ENCODE results near the gene NFKBIL1. TPM values are rescaled to one million over a fixed set of nuclear protein-coding genes. Genes with fewer than 3 reads are reported as not detected.

Gene NFKBIL1
- total RNA-seq, 4 donors from 2014 or later: 25.2 to 44.4 (median 28.5) TPM

- peak in 1 of 2 donors; percentile 53 for DNase-seq (ENCODE audit: low spot score in 2 of 2)
- TF ChIP-seq POLR2A (IDR thresholded peaks at IDR 0.05) (no peak), CTCF (IDR thresholded peaks at IDR 0.05) (no peak)
- H3K4me3 ChIP-seq (ENCODE audit: low read depth, poor library complexity, severe bottlenecking): no peak within 1 kb of the TSS
- intact Hi-C loops (cut with DNase I; ENCODE audit: low total_unique reads): no loop called here
- 51 to 63% methylated on average over 7 of the region's 7 CpGs for WGBS, 2 donors
Measured at GRCh38 chr6:31528821-31529328, 18.5 kb upstream of the NFKBIL1 start, which contains the start of gene MCCD1. Gene MCCD1 (plus strand): TSS chr6:31528962. CDS start chr6:31529015, 53 bp downstream.

- 48 to 59% methylated on average over 12 of the region's 12 CpGs for WGBS, 2 donors
- H3K4me3 ChIP-seq (ENCODE audit: low read depth, poor library complexity, severe bottlenecking): no peak overlapping the region
- intact Hi-C loops (cut with DNase I; ENCODE audit: low total_unique reads): no loop called here
- DNase-seq (ENCODE audit: low spot score in 2 of 2): peak in 1 of 2 donors; percentile 62
- TF ChIP-seq POLR2A (IDR thresholded peaks at IDR 0.05): no peak
- TF ChIP-seq CTCF (IDR thresholded peaks at IDR 0.05): no peak
Measured at GRCh38 chr6:31529329-31530150, 17.9 kb upstream of the NFKBIL1 start.

DNA sequence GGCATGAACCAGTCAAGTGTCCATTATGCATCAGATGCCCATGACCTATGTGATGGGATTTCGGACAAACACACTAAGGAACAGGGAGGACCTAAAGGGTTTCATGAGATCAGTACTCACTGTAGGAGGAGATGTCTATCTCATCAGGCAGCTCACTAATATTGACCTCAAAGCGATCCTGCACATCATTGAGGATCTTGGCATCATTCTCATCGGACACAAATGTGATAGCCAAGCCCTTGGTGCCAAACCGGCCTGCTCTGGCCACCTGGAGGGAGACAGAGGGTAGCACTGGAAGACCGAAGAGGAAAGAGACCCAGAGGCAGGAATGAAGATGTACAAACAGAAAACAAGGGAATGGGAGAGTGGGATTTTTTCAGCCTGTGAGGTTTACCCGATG is 16.7 kb upstream of the NFKBIL1 start:
- DNase-seq (ENCODE audit: low spot score in 2 of 2): peak in 1 of 2 donors; percentile 59
- WGBS, 2 donors: 62 to 83% methylated on average over 5 to 6 of the region's 6 CpGs
- no peak overlapping the region for H3K4me3 ChIP-seq (ENCODE audit: low read depth, poor library complexity, severe bottlenecking)
- intact Hi-C loops (cut with DNase I; ENCODE audit: low total_unique reads): no loop called here
- TF ChIP-seq CTCF (IDR thresholded peaks at IDR 0.05) (no peak), POLR2A (IDR thresholded peaks at IDR 0.05) (no peak)

GRCh38 chr6:31531162-31531561 is 16.2 kb upstream of the NFKBIL1 start:
- TF ChIP-seq POLR2A (IDR thresholded peaks at IDR 0.05) (no peak), CTCF (IDR thresholded peaks at IDR 0.05) (no peak)
- no peak overlapping the region for H3K4me3 ChIP-seq (ENCODE audit: low read depth, poor library complexity, severe bottlenecking)
- intact Hi-C loops (cut with DNase I; ENCODE audit: low total_unique reads): no loop called here
- DNase-seq (ENCODE audit: low spot score in 2 of 2): peak in 1 of 2 donors; percentile 66
- 88 to 90% methylated on average over 7 of the region's 7 CpGs for WGBS, 2 donors

GRCh38 chr6:31531771-31532643 is 15.4 kb upstream of the NFKBIL1 start:
- intact Hi-C loops (cut with DNase I; ENCODE audit: low total_unique reads): no loop called here
- peak in 1 of 2 donors; percentile 52 for DNase-seq (ENCODE audit: low spot score in 2 of 2)
- TF ChIP-seq CTCF (IDR thresholded peaks at IDR 0.05) (no peak), POLR2A (IDR thresholded peaks at IDR 0.05) (no peak)
- WGBS, 2 donors: 68 to 70% methylated on average over 9 of the region's 9 CpGs
- H3K4me3 ChIP-seq (ENCODE audit: low read depth, poor library complexity, severe bottlenecking): no peak overlapping the region
